Thyroid gland (tissue), 4 donors: ENCODE results near the gene EGF.

Experiments used
- POLR2A ChIP-seq, 2 donors: fragments of 450-650 bp; IDR thresholded peaks; one replicate each; pipeline ENCODE4 v1.6.1; 2017; ENCODE audit warnings: antibody characterized with exemption in 2 of 2, mild to moderate bottlenecking in 2 of 2, moderate library complexity in 1 of 2
- TF ChIP-seq, protein P1 (sequence below), 6 experiments: fragments of 200-600 bp in 3 of 6; fragments of 450-650 bp in 3 of 6; sonication (generic) in 3 of 6; IDR thresholded peaks; one replicate each; pipeline ENCODE4 v1.5.1; 2016 to 2019; ENCODE audit warnings: antibody characterized with exemption in 6 of 6, mild to moderate bottlenecking in 2 of 6, inconsistent platforms in 1 of 6, moderate library complexity in 1 of 6

DNA sequence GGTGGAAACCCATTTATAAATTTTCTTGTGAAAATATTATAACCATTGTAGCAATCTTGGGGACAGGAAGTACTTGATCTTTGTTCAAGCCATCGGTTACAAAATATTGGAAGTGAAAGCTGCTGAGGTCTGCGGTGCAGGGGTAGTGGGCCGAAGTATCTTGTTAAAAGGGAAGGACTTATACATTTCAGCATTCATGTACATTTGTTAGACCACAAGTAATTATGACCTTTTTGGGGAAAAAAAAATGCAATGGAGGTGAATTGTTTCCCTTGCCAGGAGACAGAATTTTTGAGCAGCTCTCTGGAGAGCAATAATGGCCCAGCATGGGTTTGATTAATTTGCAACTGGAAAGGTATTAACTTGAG lies 121.3 kb downstream of the EGF start:
- TF ChIP-seq, protein P1, sequence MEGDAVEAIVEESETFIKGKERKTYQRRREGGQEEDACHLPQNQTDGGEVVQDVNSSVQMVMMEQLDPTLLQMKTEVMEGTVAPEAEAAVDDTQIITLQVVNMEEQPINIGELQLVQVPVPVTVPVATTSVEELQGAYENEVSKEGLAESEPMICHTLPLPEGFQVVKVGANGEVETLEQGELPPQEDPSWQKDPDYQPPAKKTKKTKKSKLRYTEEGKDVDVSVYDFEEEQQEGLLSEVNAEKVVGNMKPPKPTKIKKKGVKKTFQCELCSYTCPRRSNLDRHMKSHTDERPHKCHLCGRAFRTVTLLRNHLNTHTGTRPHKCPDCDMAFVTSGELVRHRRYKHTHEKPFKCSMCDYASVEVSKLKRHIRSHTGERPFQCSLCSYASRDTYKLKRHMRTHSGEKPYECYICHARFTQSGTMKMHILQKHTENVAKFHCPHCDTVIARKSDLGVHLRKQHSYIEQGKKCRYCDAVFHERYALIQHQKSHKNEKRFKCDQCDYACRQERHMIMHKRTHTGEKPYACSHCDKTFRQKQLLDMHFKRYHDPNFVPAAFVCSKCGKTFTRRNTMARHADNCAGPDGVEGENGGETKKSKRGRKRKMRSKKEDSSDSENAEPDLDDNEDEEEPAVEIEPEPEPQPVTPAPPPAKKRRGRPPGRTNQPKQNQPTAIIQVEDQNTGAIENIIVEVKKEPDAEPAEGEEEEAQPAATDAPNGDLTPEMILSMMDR (IDR thresholded peaks at IDR 0.05): no peak
- no peak for TF ChIP-seq POLR2A (IDR thresholded peaks at IDR 0.05)
